Renal pelvis (tissue), 4 donors: ENCODE measurements around the gene LMO7. TPM values are rescaled to one million over a fixed set of nuclear protein-coding genes. Genes with fewer than 3 reads are reported as not detected.
"Not testable (repeated sequence)": the region's sequence is repeated elsewhere in the genome, so short reads cannot be mapped to it uniquely, and the experiment has no call there.

ENCODE experiments used
- DNase-seq: peaks from one replicate; pipeline ENCODE4 v3.0.0-alpha.2; 2013
- polyA plus RNA-seq, 3 donors: library from polyadenylated mRNA; unstranded; fragments of 120-200 nt; gene quantifications; one replicate each; pipeline ENCODE4 v1.2.1, GENCODE V29; 2013; ENCODE audit not compliant: insufficient read length in 3 of 3

Gene LMO7
- polyA plus RNA-seq, 3 donors = 84.7 to 101 (median 88.0) TPM

DNA sequence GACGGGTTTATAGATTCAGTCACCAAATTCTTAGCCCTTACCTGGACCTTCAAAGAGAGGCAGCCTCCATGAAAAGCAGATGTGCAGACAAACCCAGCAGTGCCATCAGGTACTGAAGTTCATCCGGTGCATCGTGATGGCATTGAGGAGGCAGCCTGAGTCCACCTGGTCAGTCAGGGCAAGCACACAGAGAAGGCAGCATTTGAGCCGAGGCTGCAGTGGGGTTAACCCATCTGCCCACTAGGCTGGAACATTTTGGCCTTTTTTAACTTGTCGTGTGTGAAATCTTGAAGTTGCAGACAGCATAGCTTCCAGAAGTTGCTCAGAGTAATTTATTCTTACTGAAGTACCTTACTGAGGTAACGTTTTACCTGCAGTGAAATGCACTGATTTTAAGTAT, 4.9 kb downstream of the LMO7 start:
- no peak for DNase-seq

DNA sequence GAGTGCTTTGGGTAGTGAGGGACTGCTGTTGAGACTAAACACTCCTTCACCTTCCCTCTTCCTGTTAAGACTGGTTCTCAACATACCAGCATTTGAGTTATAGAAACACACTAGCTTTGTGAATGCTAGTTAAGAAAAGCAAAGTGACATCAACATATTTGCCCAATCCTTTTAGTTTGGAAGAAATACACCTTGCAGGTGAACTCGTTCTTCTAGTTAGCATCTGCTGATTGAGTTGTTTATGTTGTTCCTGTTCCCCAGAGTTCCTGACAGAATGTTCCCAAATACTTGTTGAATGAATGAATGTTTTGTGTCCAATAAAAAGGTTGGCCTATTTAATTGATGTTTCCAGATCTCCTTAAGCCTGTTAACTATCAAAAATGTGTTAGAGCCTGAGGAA, 7.1 kb downstream of the LMO7 start:
- no peak for DNase-seq

DNA sequence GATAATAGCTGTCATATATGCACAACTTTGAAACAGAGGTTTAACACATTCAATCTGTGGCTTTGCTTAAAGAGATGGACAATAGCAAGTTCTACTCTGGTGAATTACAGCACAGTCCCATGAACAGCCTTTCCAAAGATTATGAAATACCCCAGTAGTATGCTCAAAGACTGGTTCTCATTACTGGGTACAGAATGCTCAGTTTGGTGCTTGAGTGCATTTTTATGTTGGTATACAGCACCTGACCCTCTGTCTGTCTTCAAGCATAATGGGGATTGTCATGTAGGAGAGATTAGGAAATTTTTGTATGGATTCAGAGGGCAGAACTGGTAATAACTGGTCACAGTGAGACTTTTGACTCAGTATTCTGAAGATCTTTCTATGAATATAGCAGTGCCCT, 7.6 kb downstream of the LMO7 start:
- no peak for DNase-seq

DNA sequence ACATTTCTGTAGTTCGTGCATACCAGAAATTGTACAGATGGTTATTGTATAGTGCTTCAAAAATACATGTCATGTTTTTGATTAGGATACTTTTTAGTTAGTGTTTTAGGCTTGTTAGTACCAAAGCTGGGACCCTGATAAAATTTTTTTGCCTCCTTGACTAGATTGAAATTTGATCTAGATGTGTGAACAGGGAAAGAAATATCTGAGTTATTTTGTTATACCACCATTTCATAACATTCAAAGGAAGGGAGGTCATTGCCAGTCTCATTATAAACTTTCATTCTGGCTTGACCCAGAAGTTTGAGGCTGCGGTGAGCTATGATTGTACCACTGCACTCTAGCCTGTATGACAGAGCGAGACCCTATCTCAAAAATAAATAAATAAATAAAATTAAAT, 9.0 kb downstream of the LMO7 start:
- DNase-seq = no peak

DNA sequence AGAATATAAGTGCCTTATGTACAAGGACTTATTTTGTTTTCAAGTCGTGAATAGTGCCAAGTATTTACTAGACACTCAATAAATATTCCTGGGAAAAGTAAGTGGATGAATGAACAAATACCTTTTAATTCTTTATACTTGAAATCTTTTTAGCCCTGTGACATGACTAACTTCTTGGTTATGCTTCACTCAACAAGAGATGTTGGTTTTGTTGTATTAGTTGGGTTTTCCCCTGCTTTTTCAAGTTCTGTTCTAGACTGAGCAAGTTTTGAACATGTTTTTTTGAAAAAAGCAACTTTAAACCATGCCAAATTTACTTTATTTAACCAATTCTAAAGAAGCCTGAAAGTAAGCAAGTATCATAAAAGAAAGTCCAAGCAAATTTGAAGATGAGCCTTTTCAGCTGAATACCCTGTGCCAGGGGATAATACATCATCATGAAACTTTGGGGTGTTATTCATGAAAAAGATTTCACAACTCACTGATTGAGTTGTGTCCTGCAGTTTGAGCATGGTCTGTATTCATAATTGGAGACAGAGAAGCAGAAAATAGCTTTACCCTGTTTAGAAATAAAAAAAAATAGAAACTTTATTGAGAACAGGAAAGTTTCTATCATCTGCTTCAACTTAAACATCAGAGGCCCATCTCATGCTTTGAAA, 11.1 kb downstream of the LMO7 start:
- no peak for DNase-seq

DNA sequence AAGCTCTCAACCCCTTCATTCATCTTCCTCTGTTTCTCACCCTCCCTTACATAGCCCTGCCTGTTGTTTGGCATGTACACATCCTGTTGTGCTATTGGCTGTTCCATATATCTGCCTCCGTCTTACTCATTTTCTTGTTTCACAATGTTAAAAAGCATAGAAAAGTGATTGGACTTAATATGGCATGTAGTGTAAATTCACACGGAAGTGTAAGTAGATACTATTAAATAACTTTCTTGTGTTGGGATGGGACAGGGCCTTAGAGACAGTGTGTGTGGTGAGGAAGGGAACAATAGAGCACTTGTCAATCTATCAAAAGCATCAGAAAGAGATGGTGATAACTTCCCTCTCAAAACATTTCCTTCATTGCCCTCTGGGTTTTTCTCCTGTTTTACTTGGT, 12.3 kb downstream of the LMO7 start:
- DNase-seq = no peak

DNA sequence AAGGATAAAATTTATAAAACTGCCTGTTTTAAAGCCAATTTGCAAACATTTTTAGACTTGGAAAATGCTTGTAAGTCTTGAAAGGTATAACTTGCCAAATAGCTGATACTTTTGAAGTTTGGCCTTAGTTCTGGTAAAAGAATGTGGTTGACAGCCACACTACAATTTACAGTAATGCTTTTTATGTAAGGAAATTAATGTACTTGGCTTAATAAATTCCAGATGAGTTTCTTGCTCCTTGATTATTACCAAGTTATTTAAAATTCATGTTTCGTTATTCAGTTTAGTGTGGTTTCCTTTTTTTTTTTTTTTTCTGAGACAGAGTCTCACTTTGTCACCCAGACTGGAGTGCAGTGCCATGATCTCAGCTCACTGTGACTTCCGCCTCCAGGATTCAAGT, 14.9 kb downstream of the LMO7 start:
- DNase-seq = no peak

DNA sequence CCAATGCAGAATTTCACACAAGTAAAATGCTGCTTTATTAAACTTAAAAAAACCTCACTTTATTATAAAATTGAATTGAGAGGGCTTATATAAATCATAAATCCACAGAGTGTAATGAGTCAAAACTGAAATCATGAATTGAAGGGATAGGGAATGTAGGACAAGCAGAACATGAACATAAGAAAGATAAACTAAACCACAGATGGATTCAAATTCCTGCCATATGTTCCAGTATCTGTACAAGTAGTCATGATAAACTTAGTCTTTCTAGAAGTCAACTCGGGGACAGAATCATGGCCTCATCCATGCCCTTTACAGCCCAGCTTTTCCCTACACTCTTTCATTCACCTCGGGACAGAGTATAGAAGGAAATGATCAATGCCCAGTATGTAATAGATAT, 16.6 kb downstream of the LMO7 start:
- no peak for DNase-seq

DNA sequence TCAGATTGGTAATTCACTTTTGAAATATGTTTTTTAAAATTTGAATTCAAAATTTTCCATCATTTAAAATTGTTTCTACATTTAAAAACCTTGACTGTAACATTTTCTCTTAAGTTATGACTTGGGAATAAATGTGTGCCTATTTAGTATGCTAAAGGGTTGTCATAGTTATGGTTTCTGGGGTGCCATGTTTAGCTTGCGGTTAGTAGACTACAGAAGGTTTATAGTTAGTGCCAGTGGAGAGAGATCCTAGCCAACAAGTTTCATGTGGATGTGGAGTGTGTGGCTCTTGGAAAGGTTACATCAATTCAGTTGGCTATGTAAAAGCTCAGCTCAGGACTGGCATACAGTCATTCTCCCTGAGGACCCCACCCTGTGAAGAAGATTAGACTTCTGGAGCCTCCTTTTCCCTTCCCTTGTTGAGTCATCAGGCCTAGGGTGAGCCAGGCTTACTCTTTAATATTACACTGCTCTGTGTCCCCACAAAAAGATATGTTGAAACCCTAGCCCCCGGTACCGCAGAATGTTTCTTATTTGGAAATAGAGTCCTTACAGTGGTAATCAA, 20.4 kb downstream of the LMO7 start:
- no peak for DNase-seq

DNA sequence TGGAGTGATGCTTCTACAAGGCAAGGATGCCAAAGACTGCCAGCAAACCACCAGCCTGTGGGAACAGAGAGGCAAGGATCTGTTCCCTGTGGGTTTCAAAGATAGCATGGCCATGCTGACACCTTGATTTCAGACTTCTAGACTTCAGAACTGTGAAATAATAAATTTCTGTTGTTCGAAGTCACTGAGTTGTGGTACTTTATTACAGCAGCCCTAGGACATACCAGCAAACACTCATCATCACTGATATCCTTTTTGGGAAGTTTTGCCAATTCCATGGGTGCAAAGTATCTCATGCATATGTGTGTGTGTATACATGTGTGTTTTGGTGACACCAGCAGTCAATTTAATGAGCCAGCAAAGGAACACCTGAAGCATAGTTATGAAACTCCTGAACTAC, 21.0 kb downstream of the LMO7 start:
- no peak for DNase-seq

DNA sequence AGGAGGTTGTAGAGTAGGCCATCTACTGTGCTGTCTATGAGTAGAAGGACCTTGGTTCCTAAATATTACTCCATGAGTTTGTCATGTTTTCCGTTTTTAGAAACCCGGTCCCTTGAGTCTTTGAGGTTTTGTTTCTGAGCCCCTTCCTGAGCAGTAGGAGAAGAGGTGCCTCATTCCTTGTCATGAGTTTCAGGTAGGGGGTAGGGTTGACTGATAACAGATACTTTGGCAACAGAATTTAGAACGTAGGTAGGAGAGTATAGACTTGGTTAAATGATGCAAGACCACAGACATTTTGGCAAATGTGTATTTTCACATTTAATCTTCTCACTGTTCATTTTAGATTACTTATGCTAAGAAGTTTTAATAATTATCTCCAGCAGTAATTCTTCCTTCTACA, 24.6 kb downstream of the LMO7 start:
- DNase-seq = no peak

DNA sequence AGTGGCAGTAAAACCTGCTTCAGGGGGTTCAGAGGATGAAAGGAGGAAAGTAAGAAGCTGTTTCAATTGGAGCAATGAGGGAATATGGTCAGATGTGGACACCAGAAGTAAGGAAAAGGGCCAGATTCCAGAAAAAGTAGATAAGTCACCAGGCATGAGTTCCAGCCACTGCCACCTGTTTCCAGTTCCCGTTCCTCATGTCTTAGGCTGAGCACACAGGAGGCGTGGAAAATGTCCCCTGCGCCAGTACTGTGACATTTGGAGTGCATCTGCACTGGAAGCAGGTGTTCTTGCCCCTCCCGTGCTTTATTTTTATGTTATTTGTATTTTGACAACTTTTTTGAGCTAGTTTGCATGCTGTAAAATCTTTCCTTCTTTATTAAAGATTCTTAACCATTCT, 25.3 kb downstream of the LMO7 start:
- DNase-seq = no peak

DNA sequence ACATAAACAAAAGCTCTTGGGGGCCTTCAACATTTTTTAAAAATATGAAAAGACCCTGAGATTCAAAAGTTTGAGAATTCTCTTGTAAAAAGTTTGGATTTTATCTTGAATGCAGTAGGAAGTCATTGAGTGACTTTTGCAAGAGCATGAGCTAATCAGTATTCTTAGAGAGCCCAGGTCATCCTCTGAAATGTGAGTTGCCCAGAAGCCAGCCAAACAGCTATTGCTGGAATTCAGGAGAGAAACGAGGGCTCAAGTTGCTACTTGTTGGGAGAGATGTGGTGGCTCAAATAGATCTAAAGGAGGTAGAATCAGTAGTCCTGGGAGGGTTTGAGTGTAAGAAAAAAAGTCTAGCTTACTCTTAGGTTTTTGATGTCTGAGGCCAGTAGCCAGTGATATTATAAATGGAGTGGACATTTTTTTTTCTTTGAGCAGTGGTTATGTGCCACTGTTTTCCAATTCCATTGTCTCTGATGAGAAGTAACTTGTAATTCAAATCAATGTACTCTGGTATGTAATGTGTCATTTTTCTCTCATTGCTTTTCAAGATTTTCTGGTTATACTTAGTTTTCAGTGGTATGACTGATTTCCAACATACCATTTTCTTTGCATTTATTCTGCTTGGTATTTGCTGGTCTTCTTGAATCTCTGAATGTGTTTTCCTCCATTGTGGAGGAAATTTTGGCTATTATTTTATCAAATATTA, 30.7 kb downstream of the LMO7 start:
- no peak for DNase-seq

DNA sequence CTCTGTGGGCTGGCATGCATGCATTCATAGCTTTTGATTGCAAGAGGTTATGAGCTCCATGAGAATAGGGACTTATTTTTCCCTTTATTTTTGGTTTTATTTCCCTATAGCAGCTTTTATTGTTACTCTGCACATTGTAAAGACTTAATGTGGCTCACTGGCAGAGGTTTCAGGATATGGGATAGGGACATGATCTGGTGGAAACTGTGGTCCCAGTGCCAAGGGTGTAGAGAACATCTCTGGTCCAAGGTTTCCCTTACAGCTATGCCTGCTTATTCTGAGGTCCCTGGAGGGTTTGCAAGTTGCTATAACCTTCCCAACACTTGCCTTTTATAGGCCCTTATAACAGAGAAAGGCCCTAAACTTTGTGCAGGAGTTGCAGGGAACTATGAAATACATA, 33.6 kb downstream of the LMO7 start:
- DNase-seq = no peak

DNA sequence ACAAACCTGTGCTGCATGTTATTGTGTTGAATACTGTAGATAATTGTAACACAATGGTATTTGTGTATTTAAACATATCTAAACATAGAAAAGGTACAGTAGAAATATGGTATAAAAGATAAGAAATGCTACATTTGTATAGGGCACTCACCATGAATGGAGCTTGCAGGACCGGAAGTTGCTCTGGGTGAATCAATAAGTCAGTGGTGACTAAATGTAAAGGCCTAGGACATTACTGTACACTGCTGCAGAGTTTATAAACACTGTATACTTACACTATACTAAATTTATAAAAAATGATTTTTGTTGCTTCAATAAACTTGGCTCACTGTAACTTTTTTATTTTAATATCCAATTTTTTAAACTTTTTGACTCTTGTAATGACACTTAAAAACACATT, 34.4 kb downstream of the LMO7 start:
- no peak for DNase-seq

DNA sequence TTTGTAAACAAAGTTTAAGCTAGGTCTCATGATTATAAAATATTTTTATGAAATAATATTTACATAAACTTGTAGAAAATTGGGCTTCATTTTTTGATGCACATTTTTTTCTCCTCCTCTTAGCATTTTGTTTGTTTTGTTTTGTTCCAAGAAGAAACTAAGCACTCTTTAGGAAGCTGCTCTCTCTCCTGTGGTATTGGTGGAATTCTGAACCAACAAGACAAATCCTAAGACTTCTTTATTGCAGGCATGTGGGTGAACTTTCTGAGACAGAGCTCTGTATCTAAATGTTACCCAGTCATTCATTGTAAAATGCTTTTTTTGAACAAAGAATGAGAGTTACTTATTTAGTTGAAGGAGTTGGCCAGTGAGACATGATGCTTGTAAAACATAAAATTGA, 39.3 kb downstream of the LMO7 start:
- no peak for DNase-seq

DNA sequence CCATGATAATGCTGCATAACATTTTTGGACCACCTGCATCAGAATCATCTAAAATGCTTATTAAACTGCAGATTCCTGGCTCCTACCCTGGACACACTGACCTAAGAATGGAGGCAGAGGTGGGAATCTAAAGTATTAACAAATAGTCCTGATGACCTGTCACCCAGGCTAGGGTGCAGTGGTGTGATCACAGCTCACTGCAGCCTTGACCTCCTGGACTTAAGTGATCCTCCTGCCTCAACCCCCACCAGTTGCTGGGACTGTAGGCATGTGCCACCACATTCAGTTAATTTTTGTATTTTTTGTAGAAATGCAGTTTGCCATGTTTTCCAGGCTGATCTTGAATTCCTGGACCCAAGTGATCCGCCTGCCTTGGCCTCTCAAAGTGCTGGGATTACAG, 43.3 kb downstream of the LMO7 start:
- no peak for DNase-seq

DNA sequence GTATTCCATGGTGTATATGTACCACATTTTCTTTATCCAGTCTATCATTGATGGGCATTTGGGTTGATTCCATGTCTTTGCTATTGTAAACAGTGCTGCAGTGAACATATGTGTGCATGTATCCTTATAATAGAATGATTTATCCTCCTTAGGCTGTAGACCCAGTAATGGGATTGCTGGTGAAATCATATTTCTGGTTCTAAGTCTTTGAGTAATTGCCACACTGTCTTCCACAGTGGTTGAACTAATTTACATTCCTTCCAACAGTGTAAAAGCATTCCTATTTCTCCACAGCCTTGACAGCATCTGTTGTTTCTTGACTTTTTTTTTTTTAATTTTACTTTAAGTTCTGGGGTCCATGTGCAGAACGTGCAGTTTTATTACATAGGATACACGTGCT, 44.1 kb downstream of the LMO7 start:
- DNase-seq = not testable (repeated sequence)

DNA sequence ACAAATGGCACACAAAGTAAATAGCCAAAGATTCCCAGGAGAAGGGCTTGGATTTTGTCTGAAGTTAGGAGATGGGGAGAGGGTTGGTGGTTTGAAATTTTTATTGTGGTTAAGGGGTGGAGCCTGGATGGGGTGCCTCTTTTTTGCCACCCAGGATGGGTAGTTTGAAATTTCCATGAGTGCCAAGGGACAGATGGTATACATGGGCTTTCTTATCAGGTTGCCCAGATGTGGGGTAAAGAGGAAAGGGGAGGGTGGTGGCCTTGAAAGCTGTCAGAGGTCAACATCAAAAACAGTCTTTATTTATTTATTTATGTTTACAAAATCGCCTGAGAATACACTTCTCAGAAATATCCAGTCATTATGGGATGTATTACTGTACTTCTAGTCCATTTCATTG, 46.2 kb downstream of the LMO7 start:
- no peak for DNase-seq

DNA sequence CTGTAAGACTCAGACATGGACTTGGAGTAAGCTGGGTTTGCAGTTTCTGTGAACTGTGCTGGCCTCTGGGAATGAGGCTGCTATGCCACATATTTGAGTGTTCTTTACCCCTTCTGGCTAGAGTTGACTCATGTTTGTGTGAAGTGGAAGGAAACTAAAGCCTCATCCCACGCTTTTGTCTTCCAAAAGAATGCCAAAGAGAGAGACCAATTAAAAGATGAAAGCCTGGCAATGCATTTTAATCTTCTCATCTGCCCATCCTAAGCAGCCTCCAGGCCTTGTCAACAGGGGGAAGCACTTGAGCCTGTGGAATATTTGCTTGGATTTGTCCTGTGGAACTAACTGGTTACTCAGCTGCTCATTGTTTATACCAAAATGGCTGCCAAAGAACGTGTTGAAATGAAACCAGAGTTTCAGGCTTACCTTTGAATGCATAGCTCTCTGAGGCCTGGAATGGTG, 49.1 kb downstream of the LMO7 start:
- DNase-seq = no peak

DNA sequence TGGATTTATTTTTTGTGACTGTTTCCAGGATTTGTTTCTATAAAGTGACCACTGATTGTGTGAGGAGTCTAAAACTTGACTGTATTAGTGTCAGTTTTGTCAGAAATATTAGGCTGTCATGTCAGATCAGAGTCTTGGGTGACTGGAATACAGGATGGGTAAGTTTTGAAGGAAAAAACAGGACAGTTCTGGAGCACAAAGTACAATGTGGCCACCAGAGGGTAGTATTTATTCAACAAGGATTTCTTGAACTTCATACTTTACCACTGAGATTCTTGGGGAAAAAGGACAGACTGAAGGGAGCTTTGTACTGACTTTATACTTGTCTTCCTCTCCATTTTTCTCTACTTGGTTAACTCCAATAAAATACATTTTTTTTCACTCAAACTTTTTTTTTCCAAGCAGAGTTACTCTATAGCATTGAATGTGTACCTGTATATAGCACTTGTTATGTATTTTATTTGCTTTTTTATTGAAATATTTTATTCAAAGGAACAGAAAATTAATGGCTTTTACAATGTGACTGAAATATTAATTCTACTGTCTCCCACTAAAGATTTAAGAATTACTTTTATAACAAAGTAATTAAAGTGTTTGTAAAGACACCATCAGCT, 51.1 kb downstream of the LMO7 start:
- peak; percentile 22 for DNase-seq

DNA sequence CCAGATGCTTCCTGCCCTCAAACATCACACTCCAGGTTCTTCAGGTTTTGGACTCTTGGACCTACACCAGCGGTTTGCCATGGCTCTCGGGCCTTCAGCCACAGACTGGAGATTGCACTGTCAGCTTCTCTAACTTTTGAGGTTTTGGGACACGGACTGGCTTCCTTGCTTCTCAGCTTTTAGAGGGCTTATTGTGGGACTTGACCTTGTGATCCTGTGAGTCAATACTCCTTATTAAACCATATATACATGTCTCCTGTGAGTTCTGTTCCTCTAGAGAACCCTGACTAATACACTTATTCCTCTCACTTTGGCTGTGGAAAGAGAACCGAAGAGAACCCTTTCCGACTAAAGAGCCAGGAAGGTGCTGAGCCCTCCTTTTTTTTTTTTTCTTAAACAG, 53.6 kb downstream of the LMO7 start:
- no peak for DNase-seq

DNA sequence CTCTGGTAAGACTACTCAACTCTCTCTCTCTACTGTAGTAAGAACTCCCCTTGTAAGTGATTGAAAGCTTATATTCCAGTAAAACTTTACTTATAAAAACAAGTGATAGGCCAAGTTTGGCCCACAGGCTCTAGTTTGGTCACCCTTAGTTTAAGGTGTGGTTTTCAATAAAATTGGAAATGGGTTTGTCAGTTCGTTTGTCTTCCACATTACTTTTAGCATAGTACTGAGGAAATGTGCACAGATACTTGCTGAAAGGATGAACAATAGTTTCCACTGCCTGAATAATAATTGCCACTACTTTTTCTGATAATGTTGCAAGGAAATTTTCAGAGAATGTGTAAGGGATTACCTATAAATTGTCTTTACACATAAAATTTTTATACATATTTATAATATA, 54.5 kb downstream of the LMO7 start:
- no peak for DNase-seq
